Lung (tissue), 12 donors: Measurements from ENCODE around the gene ECD. TPM values are rescaled to one million over a fixed set of nuclear protein-coding genes. Genes with fewer than 3 reads are reported as not detected.

Experiments used
- ATAC-seq: fragments of 200-7000 bp; cut with Tn5 transposase; one replicate; pipeline ENCODE4 v1.9.1; 2020; ENCODE audit warnings: moderate number of reproducible peaks; ENCODE audit not compliant: insufficient read depth, low FRiP score
- DNase-seq, 3 donors: peaks; one replicate each; pipeline ENCODE4 v3.0.0-alpha.2; 2013 to 2017
- H3K27ac ChIP-seq, 2 donors: one replicate each; pipeline ENCODE4 v1.5.1; 2013; ENCODE audit warnings: mild to moderate bottlenecking in 2 of 2, moderate library complexity in 2 of 2, control low read depth in 1 of 2, inconsistent platforms in 1 of 2, low read depth in 1 of 2, low read length in 1 of 2
- H3K27me3 ChIP-seq, 3 donors: one replicate each; pipeline ENCODE4 v1.5.1; 2013; ENCODE audit warnings: low read length in 2 of 3; ENCODE audit not compliant: control insufficient read depth in 3 of 3, insufficient read depth in 3 of 3
- H3K36me3 ChIP-seq, 4 donors: one replicate each; pipeline ENCODE4 v1.5.1; 2013; ENCODE audit warnings: low read length in 4 of 4, mild to moderate bottlenecking in 1 of 4, moderate library complexity in 1 of 4; ENCODE audit not compliant: control insufficient read depth in 4 of 4, insufficient read depth in 4 of 4
- H3K4me1 ChIP-seq, 5 donors: one replicate each; pipeline ENCODE4 v1.5.1; 2013; ENCODE audit warnings: low read length in 5 of 5, mild to moderate bottlenecking in 2 of 5, moderate library complexity in 1 of 5; ENCODE audit not compliant: control insufficient read depth in 5 of 5, insufficient read depth in 5 of 5
- H3K4me3 ChIP-seq: one replicate; pipeline ENCODE4 v1.5.1; 2013; ENCODE audit warnings: mild to moderate bottlenecking, control low read depth, moderate library complexity
- H3K9ac ChIP-seq, 2 donors: one replicate each; pipeline ENCODE4 v1.5.1; 2013; ENCODE audit warnings: low read length in 2 of 2, control low read depth in 1 of 2; ENCODE audit not compliant: insufficient read depth in 1 of 2
- H3K9me3 ChIP-seq, 4 donors: one replicate each; pipeline ENCODE4 v1.5.1; 2013; ENCODE audit warnings: low read length in 3 of 4, mild to moderate bottlenecking in 1 of 4, moderate library complexity in 1 of 4; ENCODE audit not compliant: control insufficient read depth in 4 of 4, insufficient read depth in 3 of 4
- WGBS, 2 donors: extraction: QIAGEN DNeasy Blood & Tissue Kit; methylation state at CpG; one replicate each; pipeline ENCODE4 v1.1.7; 2013; 5-methylcytosine and 5-hydroxymethylcytosine counted together
- polyA plus RNA-seq, 2 donors: library from polyadenylated mRNA; stranded (reverse); fragments of 200-250 nt; gene quantifications; one replicate each; pipeline ENCODE4 v1.2.1, GENCODE V29; 2013
- total RNA-seq, 2 donors: library from RNA; depleted of rRNA in 1 of 2; stranded (reverse); fragments of >200 nt in 1 of 2; gene quantifications; one replicate each; pipeline ENCODE4 v1.2.1, GENCODE V29; 2014 to 2021
- TF ChIP-seq, protein P1 (sequence below): IDR thresholded peaks from 2 replicates; pipeline ENCODE4 v1.5.1; 2012; ENCODE audit warnings: mild to moderate bottlenecking; ENCODE audit errors: control extremely low read depth, extremely low read depth
- donor health status: control.
- donor health status: control.
- donor health status: Bipolar disorder and iron deficiency.
- donor health status: healthy.
- donor health status: DM: yes; HTN: yes; CAD: no.

Gene ECD
- total and polyA plus RNA-seq, 4 donors = 11.2 to 29.5 (median 15.8) TPM

DNA sequence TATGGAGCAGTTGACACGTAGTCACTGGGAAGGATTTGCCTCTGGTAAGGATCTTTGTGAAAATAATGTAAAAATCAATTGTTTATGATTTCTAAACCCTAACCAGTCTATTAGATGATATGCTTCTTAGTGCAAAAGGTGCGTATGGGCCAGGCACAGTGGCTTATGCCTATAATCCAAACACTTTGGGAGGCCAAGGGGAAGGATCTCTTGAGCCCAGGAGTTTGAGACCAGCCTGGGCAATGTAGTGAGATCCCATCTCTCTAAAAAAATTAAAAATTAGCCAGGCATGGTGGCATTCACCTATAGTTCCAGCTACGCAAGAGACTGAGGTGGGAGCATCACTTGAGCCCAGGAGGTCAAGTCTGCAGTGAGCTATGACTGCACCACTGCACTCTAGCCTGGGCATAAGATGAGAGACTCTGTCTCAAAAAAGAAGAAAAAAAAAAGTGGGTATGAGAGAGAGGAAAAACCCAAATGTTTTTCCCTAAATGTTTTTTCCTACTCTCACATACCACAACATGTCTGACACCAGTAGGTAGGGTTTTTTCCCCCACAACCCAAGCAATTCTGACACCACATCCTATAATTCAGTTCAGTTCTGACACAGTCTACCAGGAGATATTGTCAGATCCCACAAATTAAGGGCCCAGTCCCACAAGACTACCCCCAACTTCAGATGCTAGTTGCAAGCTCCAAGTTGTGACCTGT, 42.7 kb upstream of the ECD start:
- ATAC-seq (no peak), DNase-seq (no peak)
- Histone ChIP-seq H3K9me3 (no peaks in the 10 kb centered on the region), H3K4me1 (no peaks in the 10 kb centered on the region), H3K4me3 (no peak overlapping the region), H3K36me3 (peaks cover 0 to 8% (median under 1%) of the 10 kb centered on the region in 4 donors), H3K27me3 (no peaks in the 10 kb centered on the region), H3K9ac (no peak overlapping the region), H3K27ac (no peak overlapping the region)
- 97 to 100% methylated on average over 3 of the region's 3 CpGs for WGBS, 2 donors
- TF ChIP-seq, protein P1, sequence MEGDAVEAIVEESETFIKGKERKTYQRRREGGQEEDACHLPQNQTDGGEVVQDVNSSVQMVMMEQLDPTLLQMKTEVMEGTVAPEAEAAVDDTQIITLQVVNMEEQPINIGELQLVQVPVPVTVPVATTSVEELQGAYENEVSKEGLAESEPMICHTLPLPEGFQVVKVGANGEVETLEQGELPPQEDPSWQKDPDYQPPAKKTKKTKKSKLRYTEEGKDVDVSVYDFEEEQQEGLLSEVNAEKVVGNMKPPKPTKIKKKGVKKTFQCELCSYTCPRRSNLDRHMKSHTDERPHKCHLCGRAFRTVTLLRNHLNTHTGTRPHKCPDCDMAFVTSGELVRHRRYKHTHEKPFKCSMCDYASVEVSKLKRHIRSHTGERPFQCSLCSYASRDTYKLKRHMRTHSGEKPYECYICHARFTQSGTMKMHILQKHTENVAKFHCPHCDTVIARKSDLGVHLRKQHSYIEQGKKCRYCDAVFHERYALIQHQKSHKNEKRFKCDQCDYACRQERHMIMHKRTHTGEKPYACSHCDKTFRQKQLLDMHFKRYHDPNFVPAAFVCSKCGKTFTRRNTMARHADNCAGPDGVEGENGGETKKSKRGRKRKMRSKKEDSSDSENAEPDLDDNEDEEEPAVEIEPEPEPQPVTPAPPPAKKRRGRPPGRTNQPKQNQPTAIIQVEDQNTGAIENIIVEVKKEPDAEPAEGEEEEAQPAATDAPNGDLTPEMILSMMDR = no peak

DNA sequence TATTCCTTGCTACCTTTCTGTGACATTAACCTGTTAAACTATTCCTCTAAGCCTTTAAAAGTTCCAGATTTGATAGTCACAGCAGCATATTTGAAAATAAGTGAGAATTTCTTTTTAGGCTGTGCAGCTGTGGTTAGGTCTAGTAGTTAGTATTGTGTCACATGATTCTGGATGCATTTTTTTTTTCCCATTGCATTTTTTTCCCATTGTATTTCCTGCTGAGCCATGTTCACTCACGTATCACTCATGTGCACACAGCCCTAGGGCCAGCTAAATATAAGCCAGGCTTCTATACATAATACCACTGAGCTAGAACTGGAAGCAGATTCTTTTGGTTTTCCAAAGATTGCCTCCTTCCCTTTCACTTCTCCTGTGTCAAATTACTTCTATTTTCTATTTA, 41.9 kb upstream of the ECD start:
- ATAC-seq (no peak), DNase-seq (peak in 1 of 3 donors; percentile 14)
- WGBS, 2 donors = 70 to 75% methylated on average over 1 of the region's 1 CpG
- H3K27ac ChIP-seq = no peak overlapping the region
- H3K9ac ChIP-seq = no peak overlapping the region
- H3K36me3 ChIP-seq = peaks cover 0 to 8% (median under 1%) of the 10 kb centered on the region in 4 donors
- H3K9me3 ChIP-seq = no peaks in the 10 kb centered on the region
- H3K4me3 ChIP-seq = no peak overlapping the region
- no peaks in the 10 kb centered on the region for H3K4me1 ChIP-seq
- H3K27me3 ChIP-seq = no peaks in the 10 kb centered on the region
- TF ChIP-seq, protein P1 = no peak

DNA sequence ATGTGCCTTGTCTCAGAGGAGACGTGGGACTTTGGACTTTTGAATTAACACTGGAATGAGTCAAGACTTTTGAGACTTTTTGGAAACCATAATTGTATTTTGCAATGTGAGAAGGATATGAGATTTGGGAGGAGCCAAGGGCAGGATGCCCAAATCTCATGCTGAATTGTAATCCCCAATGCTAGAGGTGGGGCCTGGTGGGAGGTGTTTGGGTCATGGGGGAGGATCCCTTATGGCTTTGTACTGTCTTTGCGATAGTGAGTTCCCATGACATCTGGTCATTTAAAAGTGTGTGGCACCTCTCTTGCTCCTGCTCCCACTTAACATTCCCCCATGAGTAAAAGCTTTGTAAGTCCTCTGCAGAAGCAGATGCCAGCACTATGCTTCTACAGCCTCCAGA, 40.1 kb upstream of the ECD start:
- TF ChIP-seq, protein P1 = no peak
- WGBS, 2 donors = 82 to 89% methylated on average over 2 of the region's 2 CpGs
- peaks cover 0 to 8% (median 1%) of the 10 kb centered on the region in 4 donors for H3K36me3 ChIP-seq
- H3K9me3 ChIP-seq = no peaks in the 10 kb centered on the region
- ATAC-seq (no peak), DNase-seq (peak in 1 of 3 donors; percentile 10)
- H3K27ac ChIP-seq = no peak overlapping the region
- H3K27me3 ChIP-seq = no peaks in the 10 kb centered on the region
- no peak overlapping the region for H3K4me3 ChIP-seq
- no peaks in the 10 kb centered on the region for H3K4me1 ChIP-seq
- H3K9ac ChIP-seq = no peak overlapping the region

DNA sequence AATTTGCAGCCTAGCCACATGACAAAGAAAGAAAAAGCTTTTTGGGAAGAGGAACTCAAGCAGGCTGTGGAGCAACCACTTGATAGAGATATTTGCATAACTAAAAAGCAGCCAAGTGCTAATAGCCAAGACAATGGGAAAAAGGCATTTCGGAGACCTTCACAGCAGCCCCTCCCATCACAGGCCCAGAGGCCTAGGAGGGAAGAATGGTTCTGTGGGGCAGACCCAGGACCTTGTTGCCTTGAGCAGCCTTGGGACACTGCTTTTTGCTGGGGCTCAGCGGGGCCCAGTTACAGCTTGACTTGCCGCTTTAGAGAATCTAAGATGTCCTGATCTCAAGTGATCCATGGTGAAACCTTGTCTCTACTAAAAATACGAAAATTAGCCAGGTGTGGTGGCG, 38.6 kb upstream of the ECD start:
- H3K4me1 ChIP-seq = no peaks in the 10 kb centered on the region
- no peak for DNase-seq
- no peak overlapping the region for H3K27ac ChIP-seq
- WGBS, 2 donors = 98 to 99% methylated on average over 5 of the region's 5 CpGs
- no peak overlapping the region for H3K9ac ChIP-seq
- no peaks in the 10 kb centered on the region for H3K9me3 ChIP-seq
- H3K4me3 ChIP-seq = no peak overlapping the region
- no peaks in the 10 kb centered on the region for H3K27me3 ChIP-seq
- ATAC-seq = no peak
- TF ChIP-seq, protein P1 = no peak
- peaks cover 2 to 8% (median 4%) of the 10 kb centered on the region in 4 donors for H3K36me3 ChIP-seq
